ENCODE results near the gene TMPRSS6. TPM values are rescaled to one million over a fixed set of nuclear protein-coding genes. Genes with fewer than 3 reads are reported as not detected.
A peak's percentile ranks its signal among the peaks of the same experiment; 100 is the strongest.

The TMPRSS6 gene
- total and polyA plus RNA-seq, 11 donors = 0.91 TPM; not detected in 10

DNA sequence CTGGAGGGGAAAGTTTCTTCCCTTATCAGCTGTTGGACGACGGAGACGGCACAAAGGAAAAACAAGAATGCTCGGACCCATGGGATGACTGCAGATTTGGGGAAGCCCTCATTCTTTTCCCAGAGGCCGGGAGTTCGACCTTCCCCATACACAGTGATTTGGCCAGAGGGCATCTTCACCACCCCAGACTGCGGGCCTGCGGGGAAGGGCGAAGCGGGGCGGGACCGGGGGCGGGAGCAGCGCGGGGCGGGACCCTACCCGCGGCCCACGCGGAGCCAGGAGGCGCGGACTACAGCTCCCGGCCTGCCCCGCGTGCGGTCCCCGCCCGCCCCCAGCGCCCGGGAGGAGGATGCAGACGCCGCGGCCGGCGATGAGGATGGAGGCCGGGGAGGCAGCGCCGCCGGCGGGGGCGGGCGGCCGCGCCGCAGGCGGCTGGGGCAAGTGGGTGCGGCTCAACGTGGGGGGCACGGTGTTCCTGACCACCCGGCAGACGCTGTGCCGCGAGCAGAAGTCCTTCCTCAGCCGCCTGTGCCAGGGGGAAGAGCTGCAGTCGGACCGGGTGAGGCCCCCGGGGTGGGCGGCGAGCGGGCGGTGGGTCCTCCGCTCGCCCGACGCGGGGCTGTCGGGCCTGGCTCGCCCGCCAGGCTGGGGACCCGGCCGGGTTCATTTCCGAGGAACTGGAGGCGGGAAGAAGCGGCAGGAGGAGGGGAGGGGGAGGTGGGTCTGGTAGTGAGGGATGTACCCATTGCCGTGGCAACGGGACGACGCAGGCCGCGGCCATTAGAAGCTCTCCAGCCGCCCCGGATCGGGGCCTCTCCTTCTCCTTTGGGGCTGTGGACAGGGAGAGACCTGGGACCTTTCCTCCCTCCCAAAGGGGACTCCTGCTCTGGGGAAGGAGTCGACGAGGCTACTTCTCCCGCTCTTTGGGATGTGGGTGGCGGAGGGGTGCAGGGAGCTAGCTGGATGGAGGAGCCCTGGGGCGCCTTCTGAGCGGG is 57.8 kb downstream of the TMPRSS6 start, which contains the start of gene KCTD17:
TSS of gene KCTD17 (plus strand) at position 352 of the 995 bp plus-strand sequence. CDS start at position 371, 19 bp downstream.
- intact Hi-C loops (cut with DNase I) = no loop called here
- ATAC-seq (peak in 3 of 4 donors; percentile 84 to 94 (median 87)), DNase-seq (peak; percentile 73 to 90 (median 79))
- Histone ChIP-seq H3K27ac (peak within 1 kb of the TSS in 7 of 12 donors; percentile 19 to 84 (median 48)), H3K27me3 (no peaks in the 10 kb centered on the region), H3K4me1 (peaks cover 0 to 32% (median 21%) of the 10 kb centered on the region in 12 donors), H3K4me3 (peak within 1 kb of the TSS; percentile 61 to 96 (median 75)), H3K9me3 (no peaks in the 10 kb centered on the region), H3K36me3 (peaks cover 0 to 24% (median 8%) of the 10 kb centered on the region in 9 donors)
- TF ChIP-seq POLR2A (IDR thresholded peaks at IDR 0.05) = peak in 1 of 2 donors; percentile 70
- TF ChIP-seq, protein P1, sequence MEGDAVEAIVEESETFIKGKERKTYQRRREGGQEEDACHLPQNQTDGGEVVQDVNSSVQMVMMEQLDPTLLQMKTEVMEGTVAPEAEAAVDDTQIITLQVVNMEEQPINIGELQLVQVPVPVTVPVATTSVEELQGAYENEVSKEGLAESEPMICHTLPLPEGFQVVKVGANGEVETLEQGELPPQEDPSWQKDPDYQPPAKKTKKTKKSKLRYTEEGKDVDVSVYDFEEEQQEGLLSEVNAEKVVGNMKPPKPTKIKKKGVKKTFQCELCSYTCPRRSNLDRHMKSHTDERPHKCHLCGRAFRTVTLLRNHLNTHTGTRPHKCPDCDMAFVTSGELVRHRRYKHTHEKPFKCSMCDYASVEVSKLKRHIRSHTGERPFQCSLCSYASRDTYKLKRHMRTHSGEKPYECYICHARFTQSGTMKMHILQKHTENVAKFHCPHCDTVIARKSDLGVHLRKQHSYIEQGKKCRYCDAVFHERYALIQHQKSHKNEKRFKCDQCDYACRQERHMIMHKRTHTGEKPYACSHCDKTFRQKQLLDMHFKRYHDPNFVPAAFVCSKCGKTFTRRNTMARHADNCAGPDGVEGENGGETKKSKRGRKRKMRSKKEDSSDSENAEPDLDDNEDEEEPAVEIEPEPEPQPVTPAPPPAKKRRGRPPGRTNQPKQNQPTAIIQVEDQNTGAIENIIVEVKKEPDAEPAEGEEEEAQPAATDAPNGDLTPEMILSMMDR (IDR thresholded peaks at IDR 0.05) = peak in 2 of 12 donors; percentile 8 to 21
- WGBS, 4 donors = 5 to 7% (median 7%) methylated on average over 44 to 89 of the region's 89 CpGs

DNA sequence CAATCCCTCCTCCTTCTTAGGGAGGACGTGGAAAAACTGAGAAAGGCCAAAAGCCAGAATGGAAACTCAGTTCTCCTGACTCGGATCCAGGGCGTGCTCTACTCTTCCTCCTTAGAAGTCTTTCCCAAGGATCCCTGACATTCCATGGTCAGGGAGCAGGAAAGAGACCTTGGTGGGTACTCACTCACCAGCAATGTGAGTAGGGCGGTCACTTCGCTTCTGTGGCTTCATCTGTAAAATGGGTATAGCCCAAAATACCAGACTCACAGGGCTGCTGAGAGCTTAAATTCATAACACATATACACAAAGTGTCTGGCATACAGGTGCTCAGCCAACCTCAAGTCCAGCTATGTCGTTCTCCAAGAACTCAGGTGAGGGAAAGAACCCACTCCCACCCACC is 58.6 kb downstream of the TMPRSS6 start:
- no peaks in the 10 kb centered on the region for H3K27me3 ChIP-seq
- 77 to 91% (median 79%) methylated on average over 6 of the region's 6 CpGs for WGBS, 4 donors
- peak overlapping the region in 2 of 12 donors; percentile 51 to 84 for H3K27ac ChIP-seq
- H3K9me3 ChIP-seq = no peaks in the 10 kb centered on the region
- intact Hi-C loops (cut with DNase I) = no loop called here
- peaks cover 0 to 32% (median 21%) of the 10 kb centered on the region in 12 donors for H3K4me1 ChIP-seq
- DNase-seq = no peak
- ATAC-seq = no peak
- TF ChIP-seq POLR2A (IDR thresholded peaks at IDR 0.05) = no peak
- TF ChIP-seq, protein P1 (IDR thresholded peaks at IDR 0.05) = no peak
- H3K36me3 ChIP-seq = peaks cover 0 to 16% (median under 1%) of the 10 kb centered on the region in 9 donors
- H3K4me3 ChIP-seq = peak overlapping the region in 8 of 12 donors; percentile 63 to 96 (median 78)

DNA sequence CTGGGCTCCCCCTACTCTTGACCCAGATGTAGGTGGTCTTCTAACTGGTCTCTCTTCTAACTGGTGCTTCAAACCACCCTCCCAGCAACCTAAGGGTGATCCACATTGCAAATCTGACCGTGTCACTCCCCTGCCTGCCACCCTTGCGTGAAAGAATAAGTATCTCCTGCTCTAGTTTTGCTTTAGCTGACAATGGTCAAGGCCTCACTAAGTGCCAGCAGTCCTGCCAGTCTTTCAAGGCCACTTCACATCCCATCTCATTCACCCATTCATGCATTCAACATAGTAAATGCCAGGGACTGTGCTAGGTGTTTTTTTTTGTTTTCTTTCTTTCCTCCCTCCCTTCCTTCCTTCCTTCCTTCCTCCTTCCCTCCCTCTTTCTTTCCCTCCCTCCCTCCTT is 60.3 kb downstream of the TMPRSS6 start:
- intact Hi-C loops (cut with DNase I) = loop anchor here in 5 of 10 donors (10.0 kb wide), 2 partner anchors 174 to 264 kb away; no protein-coding TSS in a partner anchor
- WGBS, 4 donors = 72 to 88% (median 79%) methylated on average over 2 of the region's 2 CpGs

More for the DNA sequence above, 60.3 kb downstream of the TMPRSS6 start:
- Histone ChIP-seq H3K27ac (no peak overlapping the region), H3K36me3 (no peaks in the 10 kb centered on the region), H3K4me1 (peaks cover 0 to 32% (median 21%) of the 10 kb centered on the region in 12 donors), H3K4me3 (no peak overlapping the region), H3K27me3 (no peaks in the 10 kb centered on the region), H3K9me3 (no peaks in the 10 kb centered on the region)
- DNase-seq (no peak), ATAC-seq (no peak)
- TF ChIP-seq POLR2A (IDR thresholded peaks at IDR 0.05) = no peak
- TF ChIP-seq, protein P1 (IDR thresholded peaks at IDR 0.05) = no peak

All from heart left ventricle (tissue), 16 donors.